ENCODE data around the gene LIME1. TPM values are rescaled to one million over a fixed set of nuclear protein-coding genes. Genes with fewer than 3 reads are reported as not detected.

LIME1 gene
- total RNA-seq, 1 experiment from 2014 or later, result 4.5 TPM

DNA sequence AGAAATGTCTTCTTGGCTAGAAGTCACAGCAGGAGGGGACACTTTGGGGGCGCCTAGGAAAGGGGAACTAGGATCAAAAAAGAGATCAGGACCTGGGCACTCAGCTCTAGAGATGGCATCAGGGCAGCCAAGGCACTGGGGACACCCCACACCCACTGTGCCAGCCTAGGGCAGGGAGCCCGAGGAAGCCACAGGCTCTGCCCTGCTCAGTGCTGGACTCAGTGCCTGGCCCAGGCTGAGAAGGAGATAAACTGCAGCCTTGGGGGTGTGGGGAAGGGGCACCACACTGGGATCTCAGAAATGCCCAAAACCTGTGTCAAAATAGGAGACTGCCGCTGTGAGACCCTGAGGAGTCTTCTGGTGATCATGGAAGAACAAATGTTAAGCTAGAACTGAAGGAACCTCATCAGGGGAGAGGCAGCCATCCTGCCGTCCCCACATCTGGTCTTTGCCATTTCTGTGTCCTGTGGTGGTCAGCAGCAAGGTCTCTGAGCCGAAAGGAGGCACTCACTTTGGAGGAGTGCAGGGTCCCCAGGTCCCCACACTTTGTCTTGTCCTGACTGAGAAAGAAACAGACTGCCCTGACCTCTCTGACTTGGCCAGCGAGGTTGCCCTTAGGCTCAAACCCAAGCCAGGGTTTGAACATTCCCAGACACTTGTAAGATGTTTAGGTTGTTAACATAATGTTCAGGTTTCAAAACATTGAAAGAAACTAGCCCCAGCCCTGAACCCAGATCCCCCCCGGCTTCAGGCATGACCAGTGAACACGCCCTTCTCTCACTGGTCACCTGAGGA lies 31.0 kb upstream of the LIME1 start (continued):
- TF ChIP-seq NR1H2 (CRISPR knock-in tag; IDR thresholded peaks at IDR 0.05), result no peak
- TF ChIP-seq PRRX2 (CRISPR knock-in tag; IDR thresholded peaks at IDR 0.05), result no peak
- no peak for TF ChIP-seq TCF7 (CRISPR knock-in tag; IDR thresholded peaks at IDR 0.05; ENCODE audit: low read depth)
- TF ChIP-seq GRHL2 (CRISPR knock-in tag; IDR thresholded peaks at IDR 0.05; ENCODE audit: insufficient replicate concordance, severe bottlenecking), result no peak
- no peak for TF ChIP-seq MXD4 (CRISPR knock-in tag; IDR thresholded peaks at IDR 0.05; ENCODE audit: borderline replicate concordance)
- TF ChIP-seq, protein P1, sequence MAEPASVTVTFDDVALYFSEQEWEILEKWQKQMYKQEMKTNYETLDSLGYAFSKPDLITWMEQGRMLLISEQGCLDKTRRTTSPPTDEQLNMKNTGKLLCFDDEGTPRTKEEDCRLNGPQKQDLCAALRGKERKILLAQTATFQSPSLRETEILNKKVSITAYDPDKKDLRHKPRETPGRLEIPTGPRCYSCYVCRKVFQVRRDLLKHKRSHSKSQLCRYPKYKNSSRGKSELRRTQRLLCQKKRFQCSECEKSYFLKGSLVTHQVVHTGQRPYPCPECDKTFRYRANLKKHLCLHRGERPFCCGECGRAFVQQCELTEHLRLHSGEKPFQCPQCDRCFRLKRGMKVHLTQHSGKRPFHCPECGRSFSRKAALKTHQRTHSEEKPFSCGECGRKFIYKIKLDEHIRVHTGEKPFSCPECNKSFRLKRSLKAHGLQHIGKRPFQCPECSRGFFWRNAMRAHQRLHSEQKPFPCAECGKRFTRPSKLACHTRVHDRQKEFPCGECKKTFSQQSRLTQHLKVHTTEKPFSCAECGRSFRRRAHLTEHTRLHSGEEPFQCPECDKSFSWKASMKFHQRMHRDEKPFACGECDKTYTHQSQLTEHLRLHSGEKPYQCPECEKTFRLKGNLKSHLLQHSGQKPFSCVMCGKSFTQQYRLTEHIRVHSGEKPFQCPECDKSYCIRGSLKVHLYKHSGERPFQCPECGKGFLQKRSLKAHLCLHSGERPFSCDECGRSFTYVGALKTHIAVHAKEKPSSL (CRISPR knock-in tag; conservative IDR thresholded peaks at IDR 0.05), result no peak
- no peak for TF ChIP-seq ZNF671 (CRISPR knock-in tag; IDR thresholded peaks at IDR 0.05)
- TF ChIP-seq, protein P2, sequence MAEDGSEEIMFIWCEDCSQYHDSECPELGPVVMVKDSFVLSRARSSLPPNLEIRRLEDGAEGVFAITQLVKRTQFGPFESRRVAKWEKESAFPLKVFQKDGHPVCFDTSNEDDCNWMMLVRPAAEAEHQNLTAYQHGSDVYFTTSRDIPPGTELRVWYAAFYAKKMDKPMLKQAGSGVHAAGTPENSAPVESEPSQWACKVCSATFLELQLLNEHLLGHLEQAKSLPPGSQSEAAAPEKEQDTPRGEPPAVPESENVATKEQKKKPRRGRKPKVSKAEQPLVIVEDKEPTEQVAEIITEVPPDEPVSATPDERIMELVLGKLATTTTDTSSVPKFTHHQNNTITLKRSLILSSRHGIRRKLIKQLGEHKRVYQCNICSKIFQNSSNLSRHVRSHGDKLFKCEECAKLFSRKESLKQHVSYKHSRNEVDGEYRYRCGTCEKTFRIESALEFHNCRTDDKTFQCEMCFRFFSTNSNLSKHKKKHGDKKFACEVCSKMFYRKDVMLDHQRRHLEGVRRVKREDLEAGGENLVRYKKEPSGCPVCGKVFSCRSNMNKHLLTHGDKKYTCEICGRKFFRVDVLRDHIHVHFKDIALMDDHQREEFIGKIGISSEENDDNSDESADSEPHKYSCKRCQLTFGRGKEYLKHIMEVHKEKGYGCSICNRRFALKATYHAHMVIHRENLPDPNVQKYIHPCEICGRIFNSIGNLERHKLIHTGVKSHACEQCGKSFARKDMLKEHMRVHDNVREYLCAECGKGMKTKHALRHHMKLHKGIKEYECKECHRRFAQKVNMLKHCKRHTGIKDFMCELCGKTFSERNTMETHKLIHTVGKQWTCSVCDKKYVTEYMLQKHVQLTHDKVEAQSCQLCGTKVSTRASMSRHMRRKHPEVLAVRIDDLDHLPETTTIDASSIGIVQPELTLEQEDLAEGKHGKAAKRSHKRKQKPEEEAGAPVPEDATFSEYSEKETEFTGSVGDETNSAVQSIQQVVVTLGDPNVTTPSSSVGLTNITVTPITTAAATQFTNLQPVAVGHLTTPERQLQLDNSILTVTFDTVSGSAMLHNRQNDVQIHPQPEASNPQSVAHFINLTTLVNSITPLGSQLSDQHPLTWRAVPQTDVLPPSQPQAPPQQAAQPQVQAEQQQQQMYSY (CRISPR knock-in tag; IDR thresholded peaks at IDR 0.05), result no peak
- no peak for TF ChIP-seq RELA (CRISPR knock-in tag; IDR thresholded peaks at IDR 0.05; ENCODE audit: borderline replicate concordance)
- no peak for TF ChIP-seq ATF1 (CRISPR knock-in tag; IDR thresholded peaks at IDR 0.05)
- no peak for TF ChIP-seq FOXK1 (CRISPR knock-in tag; IDR thresholded peaks at IDR 0.05)
- TF ChIP-seq, protein P3, sequence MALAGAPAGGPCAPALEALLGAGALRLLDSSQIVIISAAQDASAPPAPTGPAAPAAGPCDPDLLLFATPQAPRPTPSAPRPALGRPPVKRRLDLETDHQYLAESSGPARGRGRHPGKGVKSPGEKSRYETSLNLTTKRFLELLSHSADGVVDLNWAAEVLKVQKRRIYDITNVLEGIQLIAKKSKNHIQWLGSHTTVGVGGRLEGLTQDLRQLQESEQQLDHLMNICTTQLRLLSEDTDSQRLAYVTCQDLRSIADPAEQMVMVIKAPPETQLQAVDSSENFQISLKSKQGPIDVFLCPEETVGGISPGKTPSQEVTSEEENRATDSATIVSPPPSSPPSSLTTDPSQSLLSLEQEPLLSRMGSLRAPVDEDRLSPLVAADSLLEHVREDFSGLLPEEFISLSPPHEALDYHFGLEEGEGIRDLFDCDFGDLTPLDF (CRISPR knock-in tag; IDR thresholded peaks at IDR 0.05), result no peak

DNA sequence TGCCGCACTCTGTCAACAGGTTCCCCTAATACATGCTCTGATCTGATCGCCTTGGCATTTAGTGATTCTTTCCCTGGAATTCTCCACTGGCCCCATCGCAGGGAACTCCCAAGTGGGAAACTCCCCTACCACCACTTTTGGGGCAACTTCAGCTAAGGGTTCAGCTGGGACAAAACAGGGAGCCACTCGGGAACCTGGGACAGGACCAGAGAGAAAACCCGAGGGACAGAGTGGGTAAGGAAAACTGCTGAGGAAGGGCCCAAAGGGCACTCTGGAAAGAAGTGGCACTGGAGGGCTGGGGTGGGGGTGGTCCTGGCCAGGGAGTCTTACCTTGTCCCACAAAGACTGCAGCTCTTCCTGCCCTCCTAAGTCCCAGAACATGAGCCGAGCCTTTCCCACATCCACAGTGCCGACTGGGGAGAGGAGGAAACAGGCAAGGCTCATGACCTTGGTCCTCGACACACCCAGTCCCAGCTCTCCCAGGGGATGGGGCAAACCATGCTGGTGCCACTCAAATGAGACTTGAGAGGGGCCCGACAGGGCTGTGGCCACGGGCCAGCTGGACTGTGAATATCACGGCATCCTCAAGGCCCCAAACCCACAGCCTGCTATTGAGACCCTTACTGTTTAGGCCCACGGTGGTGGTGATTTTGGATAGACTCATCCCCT lies 30.3 kb upstream of the LIME1 start:
- Mint-ChIP-seq H3K36me3 (peaks cover 38% of the 10 kb centered on the region), H3K4me1 (peaks cover 10% of the 10 kb centered on the region), H3K27me3 (ENCODE audit: low read depth) (no peaks in the 10 kb centered on the region), H3K27ac (no peak overlapping the region), H3K4me3 (peak overlapping the region; percentile 80), H3K9me3 (no peaks in the 10 kb centered on the region)
- CTCF ChIA-PET, result interaction anchor here (0.6 to 2.7 kb wide), 4 partner anchors 9 to 69 kb away, joined by 3 to 15 read pairs (median 6); partner anchors contain the start of gene SLC2A4RG
- POLR2A ChIA-PET, result no interaction called here
- TF ChIP-seq ATF1 (CRISPR knock-in tag; IDR thresholded peaks at IDR 0.05) (no peak), GTF2I (CRISPR knock-in tag; conservative IDR thresholded peaks at IDR 0.05) (no peak), ZNF121 (CRISPR knock-in tag; IDR thresholded peaks at IDR 0.05) (no peak), SP1 (CRISPR knock-in tag; conservative IDR thresholded peaks at IDR 0.05) (no peak), GRHL2 (CRISPR knock-in tag; IDR thresholded peaks at IDR 0.05; ENCODE audit: insufficient replicate concordance, severe bottlenecking) (no peak), GABPB1 (CRISPR knock-in tag; IDR thresholded peaks at IDR 0.05) (no peak), ZBTB21 (CRISPR knock-in tag; IDR thresholded peaks at IDR 0.05; ENCODE audit: borderline replicate concordance) (no peak), TEAD1 (CRISPR knock-in tag; IDR thresholded peaks at IDR 0.05) (no peak)
- TF ChIP-seq, protein P4, sequence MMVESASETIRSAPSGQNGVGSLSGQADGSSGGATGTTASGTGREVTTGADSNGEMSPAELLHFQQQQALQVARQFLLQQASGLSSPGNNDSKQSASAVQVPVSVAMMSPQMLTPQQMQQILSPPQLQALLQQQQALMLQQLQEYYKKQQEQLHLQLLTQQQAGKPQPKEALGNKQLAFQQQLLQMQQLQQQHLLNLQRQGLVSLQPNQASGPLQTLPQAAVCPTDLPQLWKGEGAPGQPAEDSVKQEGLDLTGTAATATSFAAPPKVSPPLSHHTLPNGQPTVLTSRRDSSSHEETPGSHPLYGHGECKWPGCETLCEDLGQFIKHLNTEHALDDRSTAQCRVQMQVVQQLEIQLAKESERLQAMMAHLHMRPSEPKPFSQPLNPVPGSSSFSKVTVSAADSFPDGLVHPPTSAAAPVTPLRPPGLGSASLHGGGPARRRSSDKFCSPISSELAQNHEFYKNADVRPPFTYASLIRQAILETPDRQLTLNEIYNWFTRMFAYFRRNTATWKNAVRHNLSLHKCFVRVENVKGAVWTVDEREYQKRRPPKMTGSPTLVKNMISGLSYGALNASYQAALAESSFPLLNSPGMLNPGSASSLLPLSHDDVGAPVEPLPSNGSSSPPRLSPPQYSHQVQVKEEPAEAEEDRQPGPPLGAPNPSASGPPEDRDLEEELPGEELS (CRISPR knock-in tag; IDR thresholded peaks at IDR 0.05), result no peak
- DNase-seq (ENCODE audit: low spot score) (no peak), ATAC-seq (no peak)

Measured in WTC11 (cell line).